ENCODE data around the gene EDEM2.
"Not testable (repeated sequence)": the region's sequence is repeated elsewhere in the genome, so short reads cannot be mapped to it uniquely, and the experiment has no call there.

Gene EDEM2

DNA sequence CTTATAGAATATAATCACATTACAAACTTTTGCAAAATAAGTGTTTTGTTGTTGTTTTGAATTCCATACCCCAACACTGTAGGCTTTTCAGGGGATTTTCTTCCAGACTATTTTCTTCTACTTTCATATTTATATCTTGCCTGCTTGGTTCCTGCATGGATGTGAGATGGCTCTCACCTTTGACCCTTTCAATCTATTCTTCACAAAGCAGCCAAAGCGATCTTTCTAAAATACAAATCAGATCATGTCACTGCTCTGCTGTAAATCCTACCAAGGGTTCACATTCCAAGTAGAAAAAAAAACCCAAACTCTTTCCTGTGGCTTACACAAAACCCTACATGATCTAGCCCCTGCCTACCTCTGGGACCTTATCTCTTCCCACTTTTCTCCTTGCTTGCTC is 29.5 kb downstream of the EDEM2 start:
- TF ChIP-seq, protein P1, sequence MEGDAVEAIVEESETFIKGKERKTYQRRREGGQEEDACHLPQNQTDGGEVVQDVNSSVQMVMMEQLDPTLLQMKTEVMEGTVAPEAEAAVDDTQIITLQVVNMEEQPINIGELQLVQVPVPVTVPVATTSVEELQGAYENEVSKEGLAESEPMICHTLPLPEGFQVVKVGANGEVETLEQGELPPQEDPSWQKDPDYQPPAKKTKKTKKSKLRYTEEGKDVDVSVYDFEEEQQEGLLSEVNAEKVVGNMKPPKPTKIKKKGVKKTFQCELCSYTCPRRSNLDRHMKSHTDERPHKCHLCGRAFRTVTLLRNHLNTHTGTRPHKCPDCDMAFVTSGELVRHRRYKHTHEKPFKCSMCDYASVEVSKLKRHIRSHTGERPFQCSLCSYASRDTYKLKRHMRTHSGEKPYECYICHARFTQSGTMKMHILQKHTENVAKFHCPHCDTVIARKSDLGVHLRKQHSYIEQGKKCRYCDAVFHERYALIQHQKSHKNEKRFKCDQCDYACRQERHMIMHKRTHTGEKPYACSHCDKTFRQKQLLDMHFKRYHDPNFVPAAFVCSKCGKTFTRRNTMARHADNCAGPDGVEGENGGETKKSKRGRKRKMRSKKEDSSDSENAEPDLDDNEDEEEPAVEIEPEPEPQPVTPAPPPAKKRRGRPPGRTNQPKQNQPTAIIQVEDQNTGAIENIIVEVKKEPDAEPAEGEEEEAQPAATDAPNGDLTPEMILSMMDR (conservative IDR thresholded peaks at IDR 0.05): no peak
- no peak overlapping the region for H3K27ac ChIP-seq

DNA sequence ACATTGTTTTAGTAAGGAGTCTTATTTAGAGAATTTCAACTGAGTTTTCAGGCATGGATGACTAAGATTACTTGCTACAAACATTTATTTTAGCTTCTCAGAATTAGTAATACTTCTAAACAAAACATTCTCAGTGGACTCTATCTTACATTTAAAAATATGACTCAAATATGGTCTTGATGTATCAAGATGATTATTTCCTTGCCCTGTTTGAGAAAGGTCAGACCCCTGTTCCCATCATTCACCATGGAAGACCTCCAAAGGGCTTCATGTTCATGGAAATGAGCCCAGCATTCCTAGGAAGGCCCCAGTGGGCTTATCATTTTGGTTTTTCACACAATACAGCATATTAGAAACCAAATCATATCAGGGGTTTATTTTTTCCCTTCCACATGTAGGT is 29.9 kb downstream of the EDEM2 start:
- no peak overlapping the region for H3K27ac ChIP-seq
- TF ChIP-seq, protein P1 (conservative IDR thresholded peaks at IDR 0.05): no peak

DNA sequence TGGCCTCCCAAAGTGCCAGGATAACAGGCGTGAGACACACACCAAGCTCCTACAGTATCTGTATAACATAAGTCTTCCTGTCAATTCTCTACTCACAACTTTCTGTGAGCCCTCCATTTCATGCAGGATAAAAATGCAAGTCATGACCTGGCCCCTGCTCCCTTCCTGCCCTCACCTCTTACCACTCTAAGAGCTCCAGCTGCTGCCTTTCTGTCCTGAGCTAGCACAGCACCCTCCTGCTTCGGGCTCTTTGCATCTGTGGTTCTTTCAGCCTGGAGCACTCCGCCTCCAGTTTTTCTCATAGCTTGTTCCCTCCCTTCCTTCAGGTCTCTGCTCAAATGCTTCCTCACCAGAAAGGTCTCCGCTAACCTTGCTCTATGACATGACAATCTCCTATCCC is 30.9 kb downstream of the EDEM2 start:
- H3K27ac ChIP-seq: no peak overlapping the region
- TF ChIP-seq, protein P1 (conservative IDR thresholded peaks at IDR 0.05): no peak

DNA sequence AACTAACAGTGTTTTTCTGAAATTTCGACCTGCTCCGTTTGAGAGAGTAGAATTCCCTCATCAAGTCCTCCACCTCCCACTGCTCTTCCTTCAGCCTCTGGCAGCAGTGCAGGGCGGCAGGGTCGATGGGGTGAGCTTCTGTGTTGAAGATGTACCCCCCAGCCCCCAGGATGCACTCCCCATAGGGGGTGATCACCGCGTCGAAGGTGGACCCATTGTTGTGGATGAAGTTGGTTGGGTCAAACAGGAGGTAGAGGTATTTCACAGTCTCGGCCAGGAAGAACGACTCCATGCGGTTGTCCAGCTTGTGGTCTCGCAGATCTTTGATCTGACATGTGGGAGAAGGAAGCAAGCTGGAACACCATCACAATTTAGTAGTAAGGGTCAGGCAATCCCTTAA is 31.5 kb downstream of the EDEM2 start:
- TF ChIP-seq, protein P1 (conservative IDR thresholded peaks at IDR 0.05): no peak
- no peak overlapping the region for H3K27ac ChIP-seq

DNA sequence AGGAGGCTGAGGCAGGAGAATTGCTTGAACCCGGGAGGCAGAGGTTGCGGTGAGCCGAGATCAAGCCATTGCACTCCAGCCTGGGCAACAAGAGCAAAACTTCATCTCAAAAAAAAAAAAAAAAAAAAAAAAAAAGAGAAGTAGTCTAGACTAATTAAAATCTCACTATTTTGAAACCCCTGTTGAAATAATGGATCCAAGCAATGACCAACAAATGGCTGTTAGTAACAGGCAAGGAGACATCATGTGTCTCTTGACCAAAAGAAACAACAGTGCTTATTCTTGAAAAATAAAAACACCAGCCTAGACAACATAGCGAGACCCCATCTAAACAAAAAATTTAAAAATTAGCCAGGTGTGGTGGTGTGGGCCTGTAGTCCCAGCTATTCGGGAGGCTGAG is 34.9 kb downstream of the EDEM2 start:
- H3K27ac ChIP-seq: not testable (repeated sequence)

DNA sequence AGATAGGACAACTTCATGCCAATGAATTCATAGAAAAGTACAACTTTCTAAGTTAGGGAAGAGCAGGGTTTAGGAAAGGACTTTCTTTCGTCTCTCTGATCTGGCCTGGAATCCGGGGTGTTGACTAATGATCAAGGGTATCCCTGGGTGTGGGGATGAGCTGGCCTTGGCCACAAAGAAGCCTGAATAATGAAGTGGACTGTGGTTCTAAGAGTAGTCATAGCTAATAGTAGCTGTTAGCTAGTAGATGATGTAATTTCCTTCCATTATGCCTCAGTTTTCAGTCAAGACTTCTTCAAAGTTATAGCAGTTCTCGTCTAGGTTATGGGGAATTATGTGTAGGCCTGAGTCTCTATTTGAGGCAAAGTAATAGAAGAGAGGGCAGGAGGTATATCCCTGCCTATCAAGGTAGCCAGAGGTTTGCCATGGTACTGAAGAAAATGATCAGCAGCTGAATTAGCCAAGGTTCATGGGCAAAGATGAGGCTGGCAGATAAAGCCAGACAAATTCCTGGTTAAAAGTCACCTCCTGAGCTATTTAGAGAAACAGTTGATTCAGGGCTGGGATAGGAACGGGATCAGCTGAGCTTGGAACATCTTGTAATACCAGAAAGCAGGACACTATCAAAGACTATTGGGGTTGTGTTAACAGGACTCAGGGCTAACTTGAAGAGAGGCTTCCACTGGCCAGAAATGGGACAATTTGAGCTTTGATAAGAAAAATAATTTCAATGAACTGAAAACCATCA is 35.8 kb downstream of the EDEM2 start:
- TF ChIP-seq, protein P1 (conservative IDR thresholded peaks at IDR 0.05): no peak
- no peak overlapping the region for H3K27ac ChIP-seq

DNA sequence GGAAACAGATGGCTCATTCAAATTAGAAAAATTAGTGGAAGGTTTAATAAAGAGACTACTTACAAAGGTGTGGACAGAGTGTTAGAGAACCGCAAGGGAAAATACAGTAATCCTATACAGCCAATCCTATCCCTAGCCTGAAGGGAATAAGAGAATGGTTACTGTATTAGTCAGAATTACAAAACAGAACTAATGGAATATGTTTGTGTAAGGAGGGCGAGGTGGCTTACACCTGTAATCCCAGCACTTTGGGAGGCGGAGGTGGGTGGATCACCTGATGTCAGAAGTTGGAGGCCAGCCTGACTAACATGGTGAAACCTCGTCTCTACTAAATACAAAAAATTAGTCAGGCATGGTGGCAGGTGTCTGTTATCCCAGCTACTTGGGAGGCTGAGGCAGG is 38.2 kb downstream of the EDEM2 start:
- TF ChIP-seq, protein P1 (conservative IDR thresholded peaks at IDR 0.05): no peak
- H3K27ac ChIP-seq: no peak overlapping the region

DNA sequence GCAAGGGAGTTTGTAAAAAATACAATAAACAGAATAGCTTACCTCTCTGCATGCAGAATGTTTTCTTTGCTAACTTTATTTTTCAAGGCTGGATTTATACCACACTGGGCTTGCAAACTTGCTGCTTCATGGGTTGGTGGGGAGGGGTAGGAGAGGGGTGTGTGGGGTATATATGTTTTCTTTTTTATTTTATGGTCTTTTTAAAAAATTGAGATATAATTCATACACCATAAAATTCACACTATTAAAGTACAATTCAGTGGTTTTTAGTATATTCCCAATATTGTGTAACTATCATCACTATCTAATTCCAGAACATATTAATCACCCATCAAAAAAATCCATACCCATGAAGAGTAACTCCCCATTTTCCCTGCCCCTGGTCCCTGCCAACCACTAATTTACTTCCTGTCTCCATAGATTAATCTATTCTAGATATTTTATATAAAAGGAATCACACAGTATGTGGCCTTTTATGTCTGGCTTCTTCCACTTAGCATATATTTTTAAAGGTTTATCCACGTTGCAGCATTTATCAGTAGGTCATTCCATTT is 40.2 kb downstream of the EDEM2 start:
- TF ChIP-seq, protein P1 (conservative IDR thresholded peaks at IDR 0.05): no peak

More for the DNA sequence above, 40.2 kb downstream of the EDEM2 start:
- H3K27ac ChIP-seq: no peak overlapping the region
